Activated CD8-positive, alpha-beta memory T cell treated with anti-CD3 and anti-CD28 coated beads, Interleukin-2, amount 10 ng/mL, durations not matched to agents 7 days and 5 days (primary cell): Measurements from ENCODE around the gene FAM200A. TPM values are rescaled to one million over a fixed set of nuclear protein-coding genes. Genes with fewer than 3 reads are reported as not detected.
"Not testable (repeated sequence)": the region's sequence is repeated elsewhere in the genome, so short reads cannot be mapped to it uniquely, and the experiment has no call there.

ENCODE experiments used
- ATAC-seq: fragments of 150-1000 bp; cut with Tn5 transposase; one replicate; pipeline ENCODE4 v1.10.0; 2021; ENCODE audit warnings: moderate library complexity
- CTCF ChIA-PET: fragments of 350-600 bp; sonication (Branson Sonifier 250); formaldehyde crosslinking; loops from one replicate; lab custom pipeline; 2021; ENCODE audit warnings: antibody characterized with exemption; lab: Charles Lee
- DNase-seq: peaks from one replicate; pipeline ENCODE4 v3.0.0-alpha.2; 2020
- H3K27ac Mint-ChIP-seq: one replicate; pipeline ENCODE4 v1.8.0; 2021; ENCODE audit warnings: mild to moderate bottlenecking, mixed read lengths
- H3K27me3 Mint-ChIP-seq: one replicate; pipeline ENCODE4 v1.8.0; 2021; ENCODE audit warnings: mixed read lengths
- H3K36me3 Mint-ChIP-seq: one replicate; pipeline ENCODE4 v1.8.0; 2021; ENCODE audit warnings: mild to moderate bottlenecking, mixed read lengths
- H3K4me1 Mint-ChIP-seq: one replicate; pipeline ENCODE4 v1.8.0; 2021; ENCODE audit warnings: mixed read lengths
- H3K4me3 Mint-ChIP-seq: one replicate; pipeline ENCODE4 v1.8.0; 2021; ENCODE audit warnings: mild to moderate bottlenecking, moderate library complexity, mixed read lengths
- H3K9me3 Mint-ChIP-seq: one replicate; pipeline ENCODE4 v1.8.0; 2022; ENCODE audit warnings: low read depth, mixed read lengths
- total RNA-seq, 2 experiments: library from RNA; stranded (reverse); gene quantifications; one replicate each; pipeline ENCODE4 v1.2.3, GENCODE V29; 2021

Gene FAM200A
- total RNA-seq, 2 experiments from 2014 or later, result 5.1 to 5.2 TPM

- Mint-ChIP-seq H3K36me3 (peaks cover 44% of the 10 kb centered on the region), H3K4me1 (peaks cover 4% of the 10 kb centered on the region), H3K9me3 (no peaks in the 10 kb centered on the region), H3K27me3 (no peaks in the 10 kb centered on the region), H3K4me3 (no peak overlapping the region), H3K27ac (no peak overlapping the region)
- no peak for ATAC-seq
- no peak for DNase-seq
- CTCF ChIA-PET, result no interaction called here
Measured at GRCh38 chr7:99514050-99514449, 37.9 kb downstream of the FAM200A start.

- peaks cover 20% of the 10 kb centered on the region for H3K36me3 Mint-ChIP-seq
- peaks cover 2% of the 10 kb centered on the region for H3K9me3 Mint-ChIP-seq
- ATAC-seq (no peak), DNase-seq (no peak)
- CTCF ChIA-PET, result interaction anchor here (1.6 to 1.7 kb wide), 3 partner anchors 10 to 97 kb away, joined by 4 to 7 read pairs (median 6); partner anchors contain the start of genes BUD31, PDAP1 and ZNF655
- peaks cover 33% of the 10 kb centered on the region for H3K4me1 Mint-ChIP-seq
- peak overlapping the region; percentile 96 for H3K27ac Mint-ChIP-seq
- peak overlapping the region; percentile 87 for H3K4me3 Mint-ChIP-seq
- no peaks in the 10 kb centered on the region for H3K27me3 Mint-ChIP-seq
Measured at GRCh38 chr7:99505324-99505662, 46.6 kb downstream of the FAM200A start.

GRCh38 chr7:99504603-99505323 lies 47.2 kb downstream of the FAM200A start, which contains the start of gene ZKSCAN5:
ZKSCAN5 (plus strand) TSS chr7:99504662; CDS start chr7:99506045, 1,383 bp downstream.
- H3K4me1 Mint-ChIP-seq, result peaks cover 33% of the 10 kb centered on the region
- DNase-seq, result peak; percentile 99
- peaks cover 21% of the 10 kb centered on the region for H3K36me3 Mint-ChIP-seq
- H3K27me3 Mint-ChIP-seq, result no peaks in the 10 kb centered on the region
- H3K9me3 Mint-ChIP-seq, result peaks cover 2% of the 10 kb centered on the region
- CTCF ChIA-PET, result interaction anchor here (0.7 to 1.7 kb wide), 7 partner anchors 11 to 132 kb away, joined by 3 to 7 read pairs (median 4); partner anchors contain the start of genes BUD31, PDAP1 and ZNF655
- peak within 1 kb of the TSS; percentile 87 for H3K4me3 Mint-ChIP-seq
- ATAC-seq, result peak; percentile 85
- peak within 1 kb of the TSS; percentile 96 for H3K27ac Mint-ChIP-seq

DNA sequence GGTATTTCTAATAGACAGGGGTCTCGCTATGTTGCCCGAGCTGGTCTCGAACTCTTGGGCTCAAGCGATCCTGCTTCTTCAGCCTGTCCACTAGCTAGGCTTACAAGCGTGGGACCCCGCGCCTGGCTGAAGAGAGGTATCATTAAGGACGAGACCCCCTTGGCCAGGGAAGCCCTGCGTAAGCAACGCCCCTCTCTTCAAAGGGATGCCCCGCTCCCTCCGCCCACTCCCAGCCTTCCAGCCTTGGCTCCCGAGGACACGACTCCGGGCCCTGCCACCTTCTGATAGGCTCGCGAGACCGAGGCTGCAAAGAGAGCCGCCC lies 47.7 kb downstream of the FAM200A start:
- H3K27me3 Mint-ChIP-seq, result no peaks in the 10 kb centered on the region
- H3K9me3 Mint-ChIP-seq, result peaks cover 2% of the 10 kb centered on the region
- DNase-seq, result no peak
- peaks cover 22% of the 10 kb centered on the region for H3K36me3 Mint-ChIP-seq
- peak overlapping the region; percentile 87 for H3K4me3 Mint-ChIP-seq
- H3K27ac Mint-ChIP-seq, result peak overlapping the region; percentile 96
- CTCF ChIA-PET, result interaction anchor here (0.7 to 1.7 kb wide), 7 partner anchors 11 to 132 kb away, joined by 3 to 7 read pairs (median 4); partner anchors contain the start of genes BUD31, PDAP1 and ZNF655
- no peak for ATAC-seq
- H3K4me1 Mint-ChIP-seq, result peaks cover 33% of the 10 kb centered on the region

DNA sequence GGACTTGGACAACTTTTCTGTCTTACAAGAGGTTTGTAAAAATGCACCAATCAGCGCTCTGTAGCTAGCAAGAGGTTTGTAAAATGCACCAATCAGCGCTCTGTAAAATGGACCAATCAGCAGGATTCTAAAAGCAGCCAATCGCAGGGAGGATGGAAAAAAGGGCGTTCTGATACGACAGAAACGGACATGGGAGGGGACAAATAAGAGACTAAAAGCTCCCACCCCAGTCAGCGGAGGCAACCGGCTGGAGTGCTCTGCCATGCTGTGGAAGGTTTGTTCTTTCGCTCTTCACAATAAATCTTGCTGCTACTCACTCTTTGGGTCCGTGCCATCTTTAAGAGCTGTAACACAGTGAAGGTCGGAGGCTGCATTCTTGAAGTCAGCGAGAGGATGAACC lies 50.7 kb downstream of the FAM200A start:
- Mint-ChIP-seq H3K36me3 (peaks cover 33% of the 10 kb centered on the region), H3K4me1 (peaks cover 30% of the 10 kb centered on the region), H3K27ac (peak overlapping the region; percentile 100), H3K4me3 (peak overlapping the region; percentile 90)
- CTCF ChIA-PET, result interaction anchor here (1.2 to 1.3 kb wide), 3 partner anchors 12 to 79 kb away, joined by 3 read pairs; no protein-coding TSS in a partner anchor
- DNase-seq, H3K27me3 Mint-ChIP-seq, ATAC-seq, H3K9me3 Mint-ChIP-seq: not testable (repeated sequence)

DNA sequence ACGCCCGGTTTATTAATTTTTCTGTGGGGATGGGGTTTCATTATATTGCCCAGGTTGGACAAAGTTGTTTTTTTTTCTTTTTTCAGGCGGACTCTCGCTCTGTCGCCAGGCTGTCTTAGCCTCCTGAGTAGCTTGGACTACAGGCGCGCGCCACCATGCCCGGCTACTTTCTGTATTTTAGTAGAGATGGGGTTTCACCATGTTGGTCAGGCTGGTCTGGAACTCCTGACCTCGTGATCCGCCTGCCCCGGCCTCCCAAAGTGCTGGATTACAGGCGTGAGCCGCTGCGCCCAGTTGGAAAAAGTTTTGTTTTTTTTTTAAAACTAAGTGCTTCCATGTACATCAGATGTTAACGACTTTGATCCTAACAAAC lies 51.3 kb downstream of the FAM200A start:
- Mint-ChIP-seq H3K4me3 (peak overlapping the region; percentile 90), H3K4me1 (peaks cover 26% of the 10 kb centered on the region), H3K27me3 (no peaks in the 10 kb centered on the region), H3K27ac (peak overlapping the region; percentile 100), H3K9me3 (peaks cover 2% of the 10 kb centered on the region), H3K36me3 (peaks cover 35% of the 10 kb centered on the region)
- no peak for DNase-seq
- ATAC-seq, result no peak
- CTCF ChIA-PET, result interaction anchor here (0.7 to 1.7 kb wide), 4 partner anchors 22 to 80 kb away, joined by 3 to 7 read pairs (median 3); no protein-coding TSS in a partner anchor

DNA sequence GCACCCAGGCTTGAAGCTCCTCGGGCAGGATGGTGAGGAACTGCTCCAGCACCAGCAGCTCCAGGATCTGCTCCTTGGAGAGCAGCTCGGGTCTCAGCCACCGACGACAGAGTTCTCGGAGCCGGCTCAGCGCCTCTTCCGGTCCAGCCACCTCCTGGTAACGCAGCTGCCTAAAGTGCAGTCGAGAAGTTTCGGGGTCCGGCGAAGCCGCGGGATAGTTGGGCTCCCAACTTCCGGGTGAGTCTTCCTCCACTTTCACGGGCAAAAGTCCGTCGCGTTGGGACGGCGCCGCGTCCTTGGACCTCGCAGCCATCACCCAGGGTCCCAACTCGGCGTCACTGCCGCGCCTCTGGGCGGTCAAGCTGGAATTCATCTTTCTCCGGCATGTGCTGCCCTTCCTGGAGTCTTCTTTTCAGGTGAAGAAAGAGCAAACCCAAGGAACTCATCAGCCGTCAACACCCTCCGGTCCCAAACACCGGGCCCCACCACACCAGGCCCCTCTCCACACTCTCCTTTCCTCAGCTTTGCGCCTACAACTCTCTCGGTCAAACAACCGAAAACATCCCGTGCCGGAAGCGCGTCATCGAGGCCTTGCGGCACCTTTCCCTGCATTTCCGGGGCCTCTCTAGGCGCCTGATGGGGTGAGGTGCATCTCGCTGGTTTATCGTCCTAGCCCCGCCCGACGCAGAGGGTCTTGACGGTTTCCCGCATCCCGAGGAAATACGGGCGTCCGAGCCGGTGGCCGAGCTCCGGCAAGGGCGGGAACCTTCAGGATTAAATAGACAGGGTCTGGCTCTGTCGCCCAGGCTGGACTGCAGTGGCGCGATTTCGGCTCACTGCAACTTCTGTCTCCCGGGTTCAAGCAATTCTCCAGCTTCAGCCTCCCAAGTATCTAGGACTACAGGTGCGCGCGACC lies 51.9 kb downstream of the FAM200A start, which contains the start of gene ZNF394:
Gene ZNF394 (minus strand): TSS at position 561 of the 916 bp plus-strand sequence. CDS start 188 bp downstream, at position 373.
- ATAC-seq (peak; percentile 43), DNase-seq (peak; percentile 95)
- Mint-ChIP-seq H3K4me1 (peaks cover 24% of the 10 kb centered on the region), H3K4me3 (peak within 1 kb of the TSS; percentile 90), H3K27ac (peak within 1 kb of the TSS; percentile 100), H3K9me3 (peaks cover 2% of the 10 kb centered on the region), H3K36me3 (peaks cover 41% of the 10 kb centered on the region), H3K27me3 (no peaks in the 10 kb centered on the region)
- CTCF ChIA-PET, result interaction anchor here (0.7 to 1.7 kb wide), 5 partner anchors 21 to 91 kb away, joined by 3 to 7 read pairs (median 3); partner anchors contain the start of genes BUD31 and PDAP1

GRCh38 chr7:99499371-99499720 lies 52.6 kb downstream of the FAM200A start:
- DNase-seq, result no peak
- Mint-ChIP-seq H3K36me3 (peaks cover 48% of the 10 kb centered on the region), H3K9me3 (peaks cover 2% of the 10 kb centered on the region), H3K4me3 (peak overlapping the region; percentile 90), H3K27ac (peak overlapping the region; percentile 100), H3K27me3 (no peaks in the 10 kb centered on the region), H3K4me1 (peaks cover 24% of the 10 kb centered on the region)
- peak; percentile 57 for ATAC-seq
- CTCF ChIA-PET, result interaction anchor here (0.7 to 1.7 kb wide), 3 partner anchors 58 to 556 kb away, joined by 3 to 7 read pairs (median 3); partner anchors contain the start of genes BUD31 and PDAP1

DNA sequence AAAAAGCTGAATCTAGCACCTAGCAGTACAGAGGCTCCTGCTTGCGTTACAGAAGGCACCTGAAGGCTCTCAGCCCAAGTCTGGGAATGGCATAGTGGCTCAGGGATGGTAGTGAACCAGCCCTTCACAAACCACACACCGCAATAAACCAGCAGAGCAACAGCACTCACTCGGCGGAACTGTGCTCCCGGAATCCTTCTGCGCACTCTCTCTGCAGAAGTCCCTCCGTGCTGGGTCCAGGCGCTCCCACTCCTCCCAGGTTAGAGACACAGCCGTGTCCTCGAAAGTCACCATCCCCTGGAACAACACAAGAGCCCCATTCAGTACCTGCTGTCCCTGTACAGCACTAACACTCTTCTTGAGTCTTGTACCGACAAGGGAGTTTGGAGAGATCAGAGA lies 53.4 kb downstream of the FAM200A start:
- CTCF ChIA-PET, result interaction anchor here (0.7 to 1.2 kb wide), 5 partner anchors 19 to 557 kb away, joined by 3 to 4 read pairs (median 3); partner anchors contain the start of genes BUD31 and PDAP1
- ATAC-seq (no peak), DNase-seq (peak; percentile 50)
- H3K9me3 Mint-ChIP-seq, result peaks cover 10% of the 10 kb centered on the region
- peak overlapping the region; percentile 90 for H3K4me3 Mint-ChIP-seq
- peaks cover 56% of the 10 kb centered on the region for H3K36me3 Mint-ChIP-seq
- peak overlapping the region; percentile 100 for H3K27ac Mint-ChIP-seq
- no peaks in the 10 kb centered on the region for H3K27me3 Mint-ChIP-seq
- peaks cover 24% of the 10 kb centered on the region for H3K4me1 Mint-ChIP-seq

GRCh38 chr7:99497766-99498545 lies 54.0 kb downstream of the FAM200A start:
- Mint-ChIP-seq H3K9me3 (peaks cover 12% of the 10 kb centered on the region), H3K36me3 (peaks cover 61% of the 10 kb centered on the region), H3K4me1 (peaks cover 21% of the 10 kb centered on the region), H3K27ac (peak overlapping the region; percentile 71), H3K27me3 (no peaks in the 10 kb centered on the region), H3K4me3 (peak overlapping the region; percentile 90)
- CTCF ChIA-PET, result interaction anchor here (0.9 to 1.2 kb wide), 3 partner anchors 19 to 82 kb away, joined by 3 to 4 read pairs (median 3); no protein-coding TSS in a partner anchor
- DNase-seq (no peak), ATAC-seq (no peak)
